ENCODE results near the gene HBP1. TPM values are rescaled to one million over a fixed set of nuclear protein-coding genes. Genes with fewer than 3 reads are reported as not detected.
"Not testable (repeated sequence)": the region's sequence is repeated elsewhere in the genome, so short reads cannot be mapped to it uniquely, and the experiment has no call there.

Gene HBP1
- total and polyA plus RNA-seq, 7 donors = 34.2 to 172 (median 104) TPM

DNA sequence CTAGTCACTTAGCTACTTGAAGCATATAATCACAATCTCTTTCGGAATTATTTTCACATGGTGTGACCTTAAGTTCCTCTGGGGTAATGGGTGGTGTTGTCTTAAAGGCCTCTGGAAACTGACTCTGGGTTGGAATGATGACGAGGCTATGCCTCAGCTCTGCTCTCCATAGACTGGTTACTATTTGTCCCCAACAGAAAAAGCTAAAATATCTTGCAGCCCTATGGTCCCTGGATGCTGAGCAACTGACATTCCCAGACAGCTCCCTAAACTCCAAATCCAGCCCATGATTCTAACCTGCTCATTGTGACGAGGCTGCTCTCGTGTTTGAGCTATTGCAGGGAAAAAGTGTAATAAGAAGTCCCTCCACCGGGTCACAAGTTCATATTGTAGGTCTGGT lies 51.6 kb downstream of the HBP1 start:
- intact Hi-C loops (cut with DNase I) = no loop called here
- no peak for DNase-seq

DNA sequence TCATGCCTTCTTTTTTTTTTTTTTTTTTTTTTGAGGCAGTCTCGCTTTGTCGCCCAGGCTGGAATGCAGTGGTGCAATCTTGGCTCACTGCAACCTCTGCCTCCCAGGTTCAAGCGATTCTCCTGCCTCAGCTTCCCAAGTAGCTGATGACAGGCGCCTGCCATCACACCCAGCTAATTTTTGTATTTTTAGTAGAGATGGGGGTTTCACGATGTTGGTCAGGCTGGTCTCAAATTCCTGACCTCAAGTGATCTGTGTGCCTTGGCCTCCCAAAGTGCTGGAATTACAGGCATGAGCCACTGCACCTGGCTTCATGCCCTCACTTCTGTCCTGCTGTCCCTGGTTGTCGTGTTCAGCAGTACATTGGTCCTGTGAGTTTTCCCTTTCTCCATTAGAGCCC lies 52.0 kb downstream of the HBP1 start:
- H3K36me3 ChIP-seq; H3K27ac ChIP-seq; DNase-seq; intact Hi-C loops (cut with DNase I); H3K9me3 ChIP-seq; H3K4me3 ChIP-seq; H3K27me3 ChIP-seq; H3K4me1 ChIP-seq: not testable (repeated sequence)
- 97 to 98% methylated on average over 6 of the region's 6 CpGs for WGBS, 2 donors

More for the DNA sequence above, 51.6 kb downstream of the HBP1 start:
- Histone ChIP-seq H3K4me1 (peaks cover 0 to 7% (median 0%) of the 10 kb centered on the region in 4 donors), H3K27me3 (no peaks in the 10 kb centered on the region), H3K9me3 (no peaks in the 10 kb centered on the region), H3K27ac (no peak overlapping the region), H3K36me3 (peaks cover 0 to under 1% (median 0%) of the 10 kb centered on the region in 4 donors), H3K4me3 (no peak overlapping the region)
- WGBS, 2 donors = 95 to 98% methylated on average over 5 of the region's 5 CpGs
- TF ChIP-seq EP300 (IDR thresholded peaks at IDR 0.05) = no peak
- TF ChIP-seq, protein P1, sequence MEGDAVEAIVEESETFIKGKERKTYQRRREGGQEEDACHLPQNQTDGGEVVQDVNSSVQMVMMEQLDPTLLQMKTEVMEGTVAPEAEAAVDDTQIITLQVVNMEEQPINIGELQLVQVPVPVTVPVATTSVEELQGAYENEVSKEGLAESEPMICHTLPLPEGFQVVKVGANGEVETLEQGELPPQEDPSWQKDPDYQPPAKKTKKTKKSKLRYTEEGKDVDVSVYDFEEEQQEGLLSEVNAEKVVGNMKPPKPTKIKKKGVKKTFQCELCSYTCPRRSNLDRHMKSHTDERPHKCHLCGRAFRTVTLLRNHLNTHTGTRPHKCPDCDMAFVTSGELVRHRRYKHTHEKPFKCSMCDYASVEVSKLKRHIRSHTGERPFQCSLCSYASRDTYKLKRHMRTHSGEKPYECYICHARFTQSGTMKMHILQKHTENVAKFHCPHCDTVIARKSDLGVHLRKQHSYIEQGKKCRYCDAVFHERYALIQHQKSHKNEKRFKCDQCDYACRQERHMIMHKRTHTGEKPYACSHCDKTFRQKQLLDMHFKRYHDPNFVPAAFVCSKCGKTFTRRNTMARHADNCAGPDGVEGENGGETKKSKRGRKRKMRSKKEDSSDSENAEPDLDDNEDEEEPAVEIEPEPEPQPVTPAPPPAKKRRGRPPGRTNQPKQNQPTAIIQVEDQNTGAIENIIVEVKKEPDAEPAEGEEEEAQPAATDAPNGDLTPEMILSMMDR (IDR thresholded peaks at IDR 0.05) = no peak
- TF ChIP-seq POLR2AphosphoS5 (IDR thresholded peaks at IDR 0.05) = no peak
- TF ChIP-seq POLR2A (IDR thresholded peaks at IDR 0.05) = no peak

DNA sequence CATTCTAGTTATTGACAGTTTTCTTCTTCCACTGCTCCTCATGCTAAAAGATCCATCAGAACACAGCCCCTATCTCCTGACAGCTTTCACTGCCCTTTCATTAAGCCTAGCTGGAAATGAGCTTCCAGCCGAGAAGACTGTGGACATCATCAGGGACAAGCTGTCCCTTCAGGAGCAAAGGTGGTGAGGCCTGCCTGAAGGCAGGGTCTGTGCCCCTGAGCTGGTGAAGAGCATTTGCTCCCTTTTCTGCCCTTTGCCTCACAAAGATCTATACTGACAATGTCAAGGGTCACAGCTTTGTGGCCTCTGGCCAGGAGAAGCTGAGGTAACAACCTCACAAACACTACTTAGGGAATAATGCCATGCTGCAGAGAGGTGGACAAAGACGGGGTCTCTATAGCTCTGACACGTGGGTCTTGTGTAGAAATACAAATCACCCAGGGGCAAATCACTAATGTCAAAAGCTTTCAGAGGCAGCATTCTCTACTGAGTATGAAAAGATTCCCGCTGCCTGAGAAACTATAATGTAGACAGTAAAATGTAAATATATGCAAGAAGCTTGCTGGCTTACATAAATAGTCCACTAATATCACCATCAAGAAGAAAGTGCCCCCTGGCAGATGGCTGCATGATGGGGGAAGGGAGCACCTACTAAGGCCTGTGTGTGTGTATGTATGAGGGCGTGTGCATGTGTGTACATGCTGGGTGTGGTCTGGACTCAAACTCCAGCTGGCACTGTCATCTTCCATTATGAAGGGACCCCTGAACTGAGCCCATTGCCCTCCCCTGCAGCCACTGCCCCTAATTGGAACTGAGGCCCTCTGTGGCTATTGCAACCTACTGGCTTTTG lies 55.8 kb downstream of the HBP1 start:
- intact Hi-C loops (cut with DNase I) = no loop called here

DNA sequence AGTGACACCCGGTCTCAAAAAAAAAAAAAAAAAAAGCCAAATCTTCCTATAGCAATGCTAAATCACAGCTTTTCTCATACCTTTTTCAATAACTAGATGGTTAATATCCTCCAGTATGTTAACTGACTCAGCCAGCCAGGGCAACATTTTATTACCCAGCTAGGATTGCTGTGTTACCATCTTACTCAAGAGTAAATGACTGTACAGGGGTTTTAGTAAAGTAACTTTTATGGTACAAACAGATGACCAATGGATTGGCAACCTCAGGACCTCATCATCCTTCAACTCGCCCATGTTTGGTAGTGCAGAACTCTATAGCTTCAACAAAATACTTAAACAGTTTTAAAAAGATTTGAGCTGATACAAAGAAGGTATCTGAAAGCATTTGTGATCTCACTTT lies 59.5 kb downstream of the HBP1 start:
- H3K27me3 ChIP-seq = no peaks in the 10 kb centered on the region
- intact Hi-C loops (cut with DNase I) = no loop called here
- no peak overlapping the region for H3K27ac ChIP-seq
- WGBS, 2 donors = 96 to 98% methylated on average over 2 of the region's 2 CpGs
- peaks cover 0 to 7% (median 0%) of the 10 kb centered on the region in 4 donors for H3K4me1 ChIP-seq
- H3K36me3 ChIP-seq = peaks cover 0 to 24% (median 0%) of the 10 kb centered on the region in 4 donors
- no peak for DNase-seq
- H3K4me3 ChIP-seq = no peak overlapping the region
- H3K9me3 ChIP-seq = no peaks in the 10 kb centered on the region
- TF ChIP-seq, protein P1 (IDR thresholded peaks at IDR 0.05) = no peak
- TF ChIP-seq EP300 (IDR thresholded peaks at IDR 0.05) (no peak), POLR2AphosphoS5 (IDR thresholded peaks at IDR 0.05) (no peak), POLR2A (IDR thresholded peaks at IDR 0.05) (no peak)

More for the DNA sequence above, 55.8 kb downstream of the HBP1 start:
- Histone ChIP-seq H3K4me1 (peaks cover 0 to 7% (median 0%) of the 10 kb centered on the region in 4 donors), H3K4me3 (no peak overlapping the region), H3K27me3 (no peaks in the 10 kb centered on the region), H3K27ac (no peak overlapping the region), H3K36me3 (peaks cover 0 to 16% (median 0%) of the 10 kb centered on the region in 4 donors), H3K9me3 (no peaks in the 10 kb centered on the region)
- WGBS, 2 donors = 76 to 84% methylated on average over 5 of the region's 5 CpGs
- DNase-seq = no peak
- TF ChIP-seq, protein P1 (IDR thresholded peaks at IDR 0.05) = no peak
- TF ChIP-seq POLR2A (IDR thresholded peaks at IDR 0.05) (no peak), POLR2AphosphoS5 (IDR thresholded peaks at IDR 0.05) (no peak), EP300 (IDR thresholded peaks at IDR 0.05) (no peak)

DNA sequence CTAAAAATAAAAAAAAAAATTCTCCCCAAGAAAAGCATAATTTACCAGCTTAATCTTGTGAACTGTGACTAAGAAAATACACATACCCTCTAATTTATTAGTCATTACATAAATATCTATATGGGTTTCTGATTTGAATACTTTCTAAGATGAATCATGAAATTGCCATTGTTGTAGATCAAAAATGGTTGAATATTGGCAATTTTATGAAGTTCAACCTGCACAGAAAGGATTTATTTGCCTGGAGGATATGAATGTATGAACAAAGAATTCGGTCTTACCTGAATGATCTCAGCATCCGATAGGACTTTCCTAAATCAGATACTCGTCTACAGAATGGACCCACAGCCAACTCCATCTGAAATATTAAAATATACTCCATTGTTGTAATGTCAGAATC lies 61.5 kb downstream of the HBP1 start:
- Histone ChIP-seq H3K27me3 (no peaks in the 10 kb centered on the region), H3K4me1 (no peaks in the 10 kb centered on the region), H3K9me3 (no peaks in the 10 kb centered on the region), H3K36me3 (peaks cover 0 to 23% (median 0%) of the 10 kb centered on the region in 4 donors), H3K27ac (no peak overlapping the region), H3K4me3 (no peak overlapping the region)
- WGBS, 2 donors = 94 to 98% methylated on average over 3 of the region's 3 CpGs
- intact Hi-C loops (cut with DNase I) = no loop called here
- TF ChIP-seq, protein P1 (IDR thresholded peaks at IDR 0.05) = no peak
- no peak for TF ChIP-seq POLR2A (IDR thresholded peaks at IDR 0.05)
- TF ChIP-seq POLR2AphosphoS5 (IDR thresholded peaks at IDR 0.05) = no peak
- TF ChIP-seq EP300 (IDR thresholded peaks at IDR 0.05) = no peak
- DNase-seq = no peak

Data from sigmoid colon (tissue), 7 donors.